ENCODE results near the gene PDE8B.

PDE8B gene

DNA sequence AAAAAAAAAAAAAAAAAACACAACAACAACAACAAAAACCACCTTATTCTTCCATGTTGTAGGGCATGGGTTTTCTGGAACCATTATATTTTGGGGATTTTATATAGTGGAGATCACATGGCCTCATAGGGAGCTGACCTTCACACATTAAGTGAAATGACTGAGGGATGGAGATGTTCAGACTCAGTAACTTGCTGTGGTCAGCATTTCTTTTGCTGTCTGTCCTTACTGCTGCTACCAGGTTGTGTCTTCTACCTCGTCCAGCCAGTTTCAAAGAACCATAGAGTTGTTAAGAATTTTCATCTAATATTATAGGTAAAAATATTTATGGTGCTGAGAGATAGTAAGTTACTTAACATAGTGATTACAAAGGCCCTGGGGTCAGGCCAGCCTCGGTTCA is 107.6 kb downstream of the PDE8B start:
- TF ChIP-seq, protein P1, sequence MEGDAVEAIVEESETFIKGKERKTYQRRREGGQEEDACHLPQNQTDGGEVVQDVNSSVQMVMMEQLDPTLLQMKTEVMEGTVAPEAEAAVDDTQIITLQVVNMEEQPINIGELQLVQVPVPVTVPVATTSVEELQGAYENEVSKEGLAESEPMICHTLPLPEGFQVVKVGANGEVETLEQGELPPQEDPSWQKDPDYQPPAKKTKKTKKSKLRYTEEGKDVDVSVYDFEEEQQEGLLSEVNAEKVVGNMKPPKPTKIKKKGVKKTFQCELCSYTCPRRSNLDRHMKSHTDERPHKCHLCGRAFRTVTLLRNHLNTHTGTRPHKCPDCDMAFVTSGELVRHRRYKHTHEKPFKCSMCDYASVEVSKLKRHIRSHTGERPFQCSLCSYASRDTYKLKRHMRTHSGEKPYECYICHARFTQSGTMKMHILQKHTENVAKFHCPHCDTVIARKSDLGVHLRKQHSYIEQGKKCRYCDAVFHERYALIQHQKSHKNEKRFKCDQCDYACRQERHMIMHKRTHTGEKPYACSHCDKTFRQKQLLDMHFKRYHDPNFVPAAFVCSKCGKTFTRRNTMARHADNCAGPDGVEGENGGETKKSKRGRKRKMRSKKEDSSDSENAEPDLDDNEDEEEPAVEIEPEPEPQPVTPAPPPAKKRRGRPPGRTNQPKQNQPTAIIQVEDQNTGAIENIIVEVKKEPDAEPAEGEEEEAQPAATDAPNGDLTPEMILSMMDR (IDR thresholded peaks at IDR 0.05; ENCODE audit: control extremely low read depth, extremely low read depth, low read depth, missing control alignments) = no peak
- POLR2A ChIA-PET = no interaction called here
- CTCF ChIA-PET = interaction anchor here (1.7 kb wide), 1 partner anchor 12 kb away, joined by 4 read pairs; no protein-coding TSS in a partner anchor
- no peak for DNase-seq (ENCODE audit: extremely low spot score)

DNA sequence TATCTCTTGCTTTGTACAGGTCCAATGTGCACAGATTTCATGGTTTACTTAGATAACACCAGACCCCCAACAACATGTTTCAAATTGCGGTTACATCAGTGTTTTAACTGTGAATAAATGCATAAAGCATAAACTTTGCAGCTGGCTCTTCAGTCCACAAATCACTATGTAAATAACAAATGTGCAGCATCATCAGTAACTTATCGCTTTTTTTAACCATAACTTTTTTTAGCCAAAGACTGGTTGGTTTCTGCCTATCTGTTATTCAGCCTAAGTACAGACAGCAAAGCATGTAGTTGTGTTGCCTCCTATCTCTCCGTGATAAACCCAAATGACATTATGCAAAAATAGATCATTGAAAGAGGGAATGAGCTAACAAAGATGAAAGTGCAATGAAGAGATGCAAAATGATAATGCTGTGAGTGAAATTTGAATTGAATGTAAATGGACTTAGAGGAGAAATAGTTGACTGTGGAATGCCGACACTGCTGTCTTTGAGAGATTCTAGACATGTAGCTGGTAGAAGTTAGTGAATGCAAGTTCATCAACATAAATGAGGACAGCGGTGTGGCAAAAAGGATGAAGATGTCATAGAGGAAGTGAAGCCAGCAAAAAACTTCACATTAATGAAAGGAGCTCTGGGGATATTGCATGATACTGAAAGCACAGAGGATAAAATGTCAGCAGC is 108.8 kb downstream of the PDE8B start:
- no peak for DNase-seq (ENCODE audit: extremely low spot score)
- ChIA-PET POLR2A (no interaction called here), CTCF (interaction anchor here (0.8 to 1.6 kb wide), 3 partner anchors 11 to 172 kb away, joined by 3 to 4 read pairs (median 3); no protein-coding TSS in a partner anchor)
- TF ChIP-seq, protein P1 (IDR thresholded peaks at IDR 0.05; ENCODE audit: control extremely low read depth, extremely low read depth, low read depth, missing control alignments) = no peak

DNA sequence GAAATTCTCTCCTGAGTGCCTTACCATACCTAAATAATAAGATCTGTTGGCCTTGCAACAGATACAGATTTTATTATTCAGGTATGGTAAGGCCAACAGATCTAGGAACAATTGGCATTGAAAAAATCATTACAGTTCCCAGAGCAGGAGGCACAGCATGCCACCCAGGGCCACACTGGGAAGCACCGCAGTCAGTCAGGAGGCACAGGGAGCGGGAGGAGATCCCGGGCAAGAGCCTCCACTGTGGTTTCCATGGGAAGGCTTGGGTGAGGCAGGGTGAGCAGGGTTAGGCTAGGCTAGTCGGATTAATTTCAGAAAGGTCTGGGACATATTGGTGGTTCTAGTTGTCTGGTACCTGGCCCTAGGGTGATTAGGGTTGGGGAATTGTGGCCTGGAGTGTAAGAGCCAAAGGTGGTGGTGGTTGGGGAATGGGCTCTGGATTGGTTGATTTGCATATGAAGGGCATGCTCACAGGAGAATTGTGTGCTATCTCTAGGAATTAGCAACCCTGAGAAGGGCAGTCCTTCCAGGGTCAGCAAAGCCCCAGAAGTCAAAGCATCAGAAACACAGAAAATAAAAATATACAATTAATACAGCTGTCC is 111.4 kb downstream of the PDE8B start:
- CTCF ChIA-PET = no interaction called here
- DNase-seq (ENCODE audit: extremely low spot score) = no peak
- TF ChIP-seq, protein P1 (IDR thresholded peaks at IDR 0.05; ENCODE audit: control extremely low read depth, extremely low read depth, low read depth, missing control alignments) = no peak
- POLR2A ChIA-PET = no interaction called here

DNA sequence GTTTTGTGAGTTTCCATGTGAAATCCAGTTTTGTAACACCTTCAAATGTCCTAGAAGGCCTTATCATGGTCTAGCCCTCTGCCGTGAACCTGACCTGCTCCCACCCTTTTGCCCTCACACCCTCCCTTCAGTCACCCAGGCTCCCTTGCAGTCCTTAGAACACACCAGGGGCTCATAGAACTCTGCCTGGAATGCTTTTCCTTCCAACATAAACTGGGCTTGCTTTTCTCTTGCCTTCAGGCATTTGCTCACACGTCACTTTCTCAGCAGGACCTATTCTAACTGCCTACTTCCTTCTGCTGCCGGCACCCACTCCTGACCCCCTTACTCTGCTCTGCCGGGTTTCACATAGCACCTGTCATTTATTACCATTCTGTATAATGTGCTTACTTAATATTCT is 111.9 kb downstream of the PDE8B start:
- no peak for DNase-seq (ENCODE audit: extremely low spot score)
- ChIA-PET CTCF (interaction anchor here (1.4 kb wide), 1 partner anchor 14 kb away, joined by 4 read pairs; no protein-coding TSS in a partner anchor), POLR2A (no interaction called here)
- TF ChIP-seq, protein P1 (IDR thresholded peaks at IDR 0.05; ENCODE audit: control extremely low read depth, extremely low read depth, low read depth, missing control alignments) = no peak

DNA sequence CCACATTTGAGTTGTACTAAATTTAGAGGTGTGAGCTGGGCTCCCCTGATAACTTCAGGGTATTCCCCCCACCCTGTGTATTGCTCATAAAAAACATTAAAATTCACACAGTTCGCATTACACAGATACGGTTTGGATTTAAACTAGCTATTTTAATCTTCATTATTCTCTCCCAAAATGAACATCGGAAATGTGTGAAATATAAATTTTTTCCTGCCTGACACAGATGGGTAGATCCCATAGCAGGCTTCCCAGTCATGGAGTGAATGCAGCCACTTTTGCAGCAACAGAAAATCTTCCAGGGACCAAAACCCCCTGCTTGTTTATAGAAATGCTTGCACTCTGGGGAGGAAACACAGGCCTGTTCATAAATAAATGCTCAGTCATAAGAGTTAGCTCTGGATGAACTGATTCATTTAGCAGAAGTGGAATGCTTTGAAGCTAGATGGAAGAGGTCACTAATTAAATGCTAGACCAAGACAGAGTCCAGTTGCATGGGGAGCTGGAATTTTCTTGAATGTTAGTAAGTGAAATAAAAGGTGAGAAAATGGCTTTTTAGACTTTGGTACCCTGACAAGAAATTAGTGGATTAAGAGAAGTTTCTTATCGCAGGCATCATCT is 115.6 kb downstream of the PDE8B start:
- CTCF ChIA-PET = interaction anchor here (1.0 to 2.3 kb wide), 3 partner anchors 9 to 20 kb away, joined by 3 to 10 read pairs (median 3); no protein-coding TSS in a partner anchor
- POLR2A ChIA-PET = no interaction called here
- TF ChIP-seq, protein P1 (IDR thresholded peaks at IDR 0.05; ENCODE audit: control extremely low read depth, extremely low read depth, low read depth, missing control alignments) = no peak
- DNase-seq (ENCODE audit: extremely low spot score) = no peak

DNA sequence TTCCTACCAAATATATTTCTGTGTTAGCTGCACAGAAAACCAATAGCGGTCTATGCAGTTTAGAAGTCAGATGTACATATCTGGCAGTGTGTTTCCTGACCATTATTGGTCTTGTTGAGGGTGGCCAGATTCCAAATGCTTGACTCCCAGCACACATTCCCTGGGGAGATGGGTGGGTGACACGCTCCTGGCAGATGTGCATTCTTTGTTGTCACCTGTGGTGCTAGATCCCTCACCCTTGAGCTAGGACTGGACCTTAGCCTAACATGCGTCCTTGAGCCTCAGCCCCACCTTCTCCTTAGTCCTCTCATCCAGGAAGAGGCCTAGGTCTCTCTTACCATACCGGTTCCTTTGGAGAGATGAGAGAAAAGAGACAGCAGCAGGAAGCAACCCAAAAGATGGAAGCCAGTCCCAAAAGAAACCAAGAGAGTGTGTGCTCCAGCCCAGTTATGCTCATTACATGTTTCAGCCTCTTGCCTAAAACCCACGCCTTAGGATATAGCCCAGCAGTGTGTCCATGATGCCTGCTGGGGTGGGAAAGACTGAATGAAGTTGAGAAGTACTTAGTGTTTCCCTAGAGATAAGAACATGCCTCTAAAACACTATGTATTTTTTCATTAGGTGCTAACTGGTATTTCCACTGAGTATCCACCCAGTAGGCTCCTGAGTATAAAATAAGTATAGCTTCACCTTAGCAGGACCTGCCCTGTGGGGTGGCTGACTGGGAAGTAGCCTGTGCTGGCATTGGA is 116.7 kb downstream of the PDE8B start:
- DNase-seq (ENCODE audit: extremely low spot score) = no peak
- POLR2A ChIA-PET = no interaction called here
- CTCF ChIA-PET = no interaction called here
- TF ChIP-seq, protein P1 (IDR thresholded peaks at IDR 0.05; ENCODE audit: control extremely low read depth, extremely low read depth, low read depth, missing control alignments) = no peak

All from GM10248 (cell line).